Astrocyte of the hippocampus (primary cell): ENCODE measurements around the gene MTMR10.

Experiments used
- DNase-seq: peaks from one replicate; pipeline ENCODE4 v3.0.0; 2011; ENCODE audit warnings: low read depth, low spot score

The MTMR10 gene

GRCh38 chr15:30958219-30958618 lies 33.2 kb downstream of the MTMR10 start:
- no peak for DNase-seq

GRCh38 chr15:30956216-30957124 lies 35.0 kb downstream of the MTMR10 start:
- peak; percentile 32 for DNase-seq

- no peak for DNase-seq
Observed at GRCh38 chr15:30954674-30955073, 36.8 kb downstream of the MTMR10 start.

- peak; percentile 57 for DNase-seq
Observed at GRCh38 chr15:30953731-30954378, 37.6 kb downstream of the MTMR10 start.

GRCh38 chr15:30953183-30953582 lies 38.2 kb downstream of the MTMR10 start:
- DNase-seq = no peak

GRCh38 chr15:30943654-30944335 lies 47.6 kb downstream of the MTMR10 start:
- DNase-seq = no peak

- DNase-seq = no peak
Observed at GRCh38 chr15:30941520-30941919, 49.9 kb downstream of the MTMR10 start.

GRCh38 chr15:30940359-30940758 lies 51.1 kb downstream of the MTMR10 start:
- no peak for DNase-seq

- no peak for DNase-seq
Observed at GRCh38 chr15:30939161-30939560, 52.3 kb downstream of the MTMR10 start.

GRCh38 chr15:30933293-30933692 lies 58.1 kb downstream of the MTMR10 start:
- no peak for DNase-seq

GRCh38 chr15:30930422-30930821 lies 61.0 kb downstream of the MTMR10 start:
- no peak for DNase-seq

GRCh38 chr15:30929982-30930381 lies 61.4 kb downstream of the MTMR10 start:
- DNase-seq = no peak

- DNase-seq = no peak
Observed at GRCh38 chr15:30929064-30929669, 62.3 kb downstream of the MTMR10 start.

GRCh38 chr15:30928076-30928475 lies 63.4 kb downstream of the MTMR10 start:
- DNase-seq = peak; percentile 2

GRCh38 chr15:30927148-30927761 lies 64.2 kb downstream of the MTMR10 start:
- no peak for DNase-seq

GRCh38 chr15:30926161-30926560 lies 65.3 kb downstream of the MTMR10 start:
- no peak for DNase-seq

GRCh38 chr15:30925686-30926085 lies 65.7 kb downstream of the MTMR10 start:
- no peak for DNase-seq

GRCh38 chr15:30924353-30924752 lies 67.1 kb downstream of the MTMR10 start:
- peak; percentile 94 for DNase-seq

- peak; percentile 33 for DNase-seq
Observed at GRCh38 chr15:30923429-30923828, 68.0 kb downstream of the MTMR10 start.

GRCh38 chr15:30922480-30923311 lies 68.7 kb downstream of the MTMR10 start:
- peak; percentile 94 for DNase-seq
